Activated CD4-positive, alpha-beta memory T cell treated with anti-CD3 and anti-CD28 coated beads for 36 hours (primary cell): ENCODE data around the gene ZBTB7A. TPM values are rescaled to one million over a fixed set of nuclear protein-coding genes. Genes with fewer than 3 reads are reported as not detected.

Experiments used
- CTCF ChIA-PET: fragments of 350-600 bp; sonication (Branson Sonifier 250); formaldehyde crosslinking; loops from one replicate; lab custom pipeline; 2021; ENCODE audit warnings: antibody characterized with exemption, inconsistent platforms; lab: Charles Lee
- POLR2A ChIA-PET: fragments of 350-600 bp; sonication (Branson Sonifier 250); formaldehyde crosslinking; loops from one replicate; lab custom pipeline; 2021; ENCODE audit warnings: antibody characterized with exemption; lab: Charles Lee
- DNase-seq: peaks from one replicate; pipeline ENCODE4 v3.0.0-alpha.2; 2020
- H3K27ac Mint-ChIP-seq: one replicate; pipeline ENCODE4 v1.8.0; 2021; ENCODE audit warnings: mixed read lengths
- H3K27me3 Mint-ChIP-seq: one replicate; pipeline ENCODE4 v1.8.0; 2021; ENCODE audit warnings: mixed read lengths
- H3K36me3 Mint-ChIP-seq: one replicate; pipeline ENCODE4 v1.8.0; 2021; ENCODE audit warnings: mixed read lengths
- H3K4me1 Mint-ChIP-seq: one replicate; pipeline ENCODE4 v1.8.0; 2021; ENCODE audit warnings: low read depth, mixed read lengths
- H3K4me3 Mint-ChIP-seq: one replicate; pipeline ENCODE4 v1.8.0; 2021; ENCODE audit warnings: mild to moderate bottlenecking, mixed read lengths
- H3K9me3 Mint-ChIP-seq: one replicate; pipeline ENCODE4 v1.8.0; 2021; ENCODE audit warnings: mixed read lengths
- intact Hi-C: fragments of 100-400 bp; cut with micrococcal nuclease; formaldehyde crosslinking; loops from one replicate; pipeline ENCODE4 v1.15.1; 2023
- total RNA-seq, 2 experiments: library from RNA; stranded (reverse); gene quantifications; one replicate each; pipeline ENCODE4 v1.2.3, GENCODE V29; 2021

Gene ZBTB7A
- total RNA-seq, 2 experiments from 2014 or later = 31.0 to 32.5 TPM

DNA sequence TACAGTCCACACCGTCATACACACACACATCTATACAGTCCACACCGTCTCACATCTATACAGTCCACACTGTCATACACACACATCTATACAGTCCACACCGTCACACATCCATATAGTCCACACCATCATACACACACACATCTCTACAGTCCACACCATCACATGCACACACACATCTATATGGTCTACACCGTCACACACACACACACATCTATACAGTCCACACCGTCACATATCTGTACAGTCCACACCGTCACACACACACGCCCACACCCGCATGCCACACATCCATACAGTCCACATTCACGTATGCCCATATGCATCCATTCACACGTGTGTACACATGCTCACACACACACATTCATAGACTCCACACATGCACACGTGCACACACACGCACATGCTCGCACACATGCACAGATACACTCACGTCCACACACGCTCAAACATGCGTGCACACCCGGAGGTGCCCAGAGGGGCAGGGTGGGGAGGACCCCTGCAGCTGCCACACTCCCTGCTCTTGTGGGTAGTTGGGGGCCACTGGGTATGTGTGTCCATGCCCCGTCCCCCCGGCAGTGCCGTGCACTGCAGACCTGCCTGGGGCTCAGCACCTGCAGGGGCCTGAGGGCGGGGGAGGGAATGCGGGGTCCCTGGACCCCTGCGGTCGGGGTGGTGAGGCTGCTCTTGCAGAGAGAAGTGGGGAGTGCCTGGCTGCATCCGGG is 30.0 kb downstream of the ZBTB7A start:
- Mint-ChIP-seq H3K4me1 (no peaks in the 10 kb centered on the region), H3K36me3 (peaks cover 4% of the 10 kb centered on the region), H3K27me3 (no peaks in the 10 kb centered on the region), H3K4me3 (no peak overlapping the region), H3K27ac (no peak overlapping the region), H3K9me3 (no peaks in the 10 kb centered on the region)
- CTCF ChIA-PET = no interaction called here
- POLR2A ChIA-PET = no interaction called here
- DNase-seq = no peak
- intact Hi-C loops = no loop called here

DNA sequence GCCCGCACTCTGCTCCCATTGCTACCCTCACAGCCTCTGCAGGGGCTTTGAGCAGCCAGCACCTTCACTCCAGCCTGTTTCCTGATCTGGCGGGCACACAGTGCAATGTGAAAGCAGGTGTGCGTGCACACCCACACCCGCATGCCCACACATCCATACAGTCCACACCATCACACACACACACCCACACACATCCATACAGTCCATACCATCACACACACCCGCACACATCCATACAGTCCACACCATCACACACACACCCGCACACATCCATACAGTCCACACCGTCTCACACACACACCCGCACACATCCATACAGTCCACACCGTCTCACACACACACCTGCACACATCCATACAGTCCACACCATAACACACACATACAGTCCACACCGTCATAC is 31.1 kb downstream of the ZBTB7A start:
- Mint-ChIP-seq H3K4me3 (no peak overlapping the region), H3K27me3 (no peaks in the 10 kb centered on the region), H3K27ac (no peak overlapping the region), H3K4me1 (no peaks in the 10 kb centered on the region), H3K36me3 (peaks cover 5% of the 10 kb centered on the region), H3K9me3 (no peaks in the 10 kb centered on the region)
- intact Hi-C loops = no loop called here
- POLR2A ChIA-PET = no interaction called here
- CTCF ChIA-PET = no interaction called here
- no peak for DNase-seq

DNA sequence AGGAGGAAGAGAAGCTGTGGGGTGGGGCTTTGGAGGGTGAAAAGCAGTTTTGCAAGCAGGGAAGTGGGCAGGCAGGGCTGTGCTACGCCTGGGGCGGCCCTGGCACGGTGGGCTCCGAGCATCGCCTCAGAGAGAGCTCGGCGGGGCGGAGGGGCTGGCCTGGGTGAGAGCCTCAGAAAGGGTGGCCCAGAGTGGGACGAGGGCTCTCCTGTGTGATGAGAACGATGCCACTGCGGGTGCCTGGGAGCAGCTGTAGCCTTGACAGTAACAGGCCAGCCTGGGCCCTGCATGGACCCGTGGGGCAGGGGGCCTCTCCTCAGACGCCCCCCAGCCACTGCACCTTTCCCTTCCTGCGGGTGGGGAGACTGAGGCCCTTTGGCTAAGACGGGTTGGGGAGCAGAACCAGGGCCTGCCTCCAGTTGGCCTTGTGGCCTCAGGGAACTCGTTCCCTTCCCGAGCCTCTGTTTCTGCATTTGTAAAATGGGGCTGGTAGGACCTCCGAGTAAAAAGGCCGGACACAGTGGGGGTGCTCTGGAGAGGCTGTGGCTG is 31.6 kb downstream of the ZBTB7A start:
- H3K27me3 Mint-ChIP-seq = no peaks in the 10 kb centered on the region
- intact Hi-C loops = no loop called here
- ChIA-PET POLR2A (no interaction called here), CTCF (no interaction called here)
- no peak overlapping the region for H3K4me3 Mint-ChIP-seq
- H3K9me3 Mint-ChIP-seq = no peaks in the 10 kb centered on the region
- DNase-seq = no peak
- no peaks in the 10 kb centered on the region for H3K4me1 Mint-ChIP-seq
- no peak overlapping the region for H3K27ac Mint-ChIP-seq
- H3K36me3 Mint-ChIP-seq = peaks cover 5% of the 10 kb centered on the region

DNA sequence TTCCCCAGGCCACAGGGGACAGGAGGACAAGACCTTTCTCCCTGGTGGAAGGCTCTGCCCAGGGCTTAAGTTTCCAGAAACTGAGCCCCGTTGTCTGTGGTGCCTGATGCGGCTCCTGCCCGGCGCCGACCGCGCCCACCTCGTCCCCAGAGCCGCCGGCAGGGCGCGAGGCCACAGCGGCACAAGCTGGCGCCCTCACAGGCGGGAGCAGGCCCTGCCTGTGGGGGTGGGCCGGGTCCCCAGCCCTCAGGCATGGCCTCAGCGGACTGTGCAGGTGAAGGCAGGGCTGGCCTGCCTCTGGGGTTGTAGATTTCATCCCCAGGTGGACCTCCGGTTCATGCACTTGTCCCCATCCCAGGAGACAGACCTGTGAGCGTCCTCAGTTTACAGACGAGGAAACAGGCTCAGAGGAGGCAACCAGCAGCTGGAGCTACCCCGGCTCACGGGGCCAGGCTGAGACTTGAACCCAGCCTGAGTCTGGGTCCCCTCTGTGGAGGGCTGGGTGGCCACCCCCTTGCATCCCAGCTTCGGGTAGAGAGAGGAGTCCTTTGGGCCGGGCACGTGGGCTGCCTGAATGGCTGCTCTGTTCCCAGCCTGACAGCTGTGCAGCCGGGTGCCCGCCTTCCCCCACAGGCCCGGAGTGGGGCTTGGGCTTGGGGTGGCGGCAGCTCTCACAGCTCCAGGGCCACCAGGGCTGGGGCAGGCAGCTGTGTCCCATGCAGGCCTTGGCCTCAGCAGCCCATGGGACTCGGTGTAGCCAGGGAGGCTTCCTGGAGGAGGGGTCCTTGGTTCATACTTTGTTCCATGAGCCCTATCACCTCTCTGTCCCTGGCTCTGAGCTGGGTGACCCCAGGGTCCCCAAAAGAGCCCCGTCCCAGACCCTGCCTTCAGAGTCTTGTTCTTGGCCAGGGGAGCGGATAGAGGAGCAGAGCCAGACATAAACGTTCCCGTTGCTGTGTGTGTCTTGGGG is 32.4 kb downstream of the ZBTB7A start:
- Mint-ChIP-seq H3K4me3 (no peak overlapping the region), H3K9me3 (no peaks in the 10 kb centered on the region), H3K27ac (no peak overlapping the region), H3K4me1 (no peaks in the 10 kb centered on the region), H3K27me3 (no peaks in the 10 kb centered on the region), H3K36me3 (peaks cover 5% of the 10 kb centered on the region)
- CTCF ChIA-PET = interaction anchor here (0.5 kb wide), 1 partner anchor 106 kb away, joined by 3 read pairs; no protein-coding TSS in a partner anchor
- POLR2A ChIA-PET = no interaction called here
- DNase-seq = no peak
- intact Hi-C loops = no loop called here

DNA sequence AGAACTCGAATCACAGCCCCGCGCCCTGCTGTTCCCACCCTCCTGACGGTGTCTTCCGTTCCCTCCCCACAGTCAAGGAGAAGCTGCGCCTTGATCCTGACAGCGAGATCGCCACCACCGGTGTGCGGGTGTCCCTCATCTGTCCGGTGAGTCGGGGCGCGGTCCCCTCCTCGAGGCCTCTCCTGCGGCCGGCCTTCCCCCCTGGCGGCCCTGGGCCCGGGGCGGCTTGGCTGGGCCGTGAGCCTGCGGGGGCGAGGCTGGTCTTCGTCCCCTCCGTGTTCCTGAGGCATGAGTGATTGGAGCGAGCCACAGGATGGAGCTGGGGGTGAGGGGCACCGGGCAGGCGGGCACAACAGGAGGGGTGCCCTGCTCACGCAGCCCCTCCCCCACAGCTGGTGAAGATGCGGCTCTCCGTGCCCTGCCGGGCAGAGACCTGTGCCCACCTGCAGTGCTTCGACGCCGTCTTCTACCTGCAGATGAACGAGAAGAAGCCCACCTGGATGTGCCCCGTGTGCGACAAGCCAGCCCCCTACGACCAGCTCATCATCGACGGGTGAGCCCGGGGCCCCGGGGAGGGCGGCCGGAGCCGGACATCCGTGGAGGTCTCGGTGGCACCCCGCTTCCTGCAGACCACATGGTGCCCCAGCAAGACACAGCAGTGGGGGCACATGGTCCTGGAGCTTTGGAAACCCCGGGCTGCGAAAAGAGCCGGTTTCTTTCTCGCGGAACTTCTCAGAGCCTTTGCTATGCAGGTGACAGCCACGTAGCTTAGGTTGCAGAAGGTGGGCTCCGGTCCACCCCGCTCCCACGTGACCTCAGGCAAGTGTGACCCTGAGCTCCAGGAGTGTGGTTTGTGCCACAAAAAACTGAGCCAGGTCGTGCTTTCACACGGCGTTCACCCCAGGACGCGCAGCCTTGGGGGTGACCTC is 33.4 kb downstream of the ZBTB7A start:
- H3K27ac Mint-ChIP-seq = no peak overlapping the region
- POLR2A ChIA-PET = no interaction called here
- no peaks in the 10 kb centered on the region for H3K4me1 Mint-ChIP-seq
- DNase-seq = no peak
- intact Hi-C loops = no loop called here
- H3K36me3 Mint-ChIP-seq = peaks cover 5% of the 10 kb centered on the region
- CTCF ChIA-PET = no interaction called here
- H3K27me3 Mint-ChIP-seq = no peaks in the 10 kb centered on the region
- no peak overlapping the region for H3K4me3 Mint-ChIP-seq
- no peaks in the 10 kb centered on the region for H3K9me3 Mint-ChIP-seq

DNA sequence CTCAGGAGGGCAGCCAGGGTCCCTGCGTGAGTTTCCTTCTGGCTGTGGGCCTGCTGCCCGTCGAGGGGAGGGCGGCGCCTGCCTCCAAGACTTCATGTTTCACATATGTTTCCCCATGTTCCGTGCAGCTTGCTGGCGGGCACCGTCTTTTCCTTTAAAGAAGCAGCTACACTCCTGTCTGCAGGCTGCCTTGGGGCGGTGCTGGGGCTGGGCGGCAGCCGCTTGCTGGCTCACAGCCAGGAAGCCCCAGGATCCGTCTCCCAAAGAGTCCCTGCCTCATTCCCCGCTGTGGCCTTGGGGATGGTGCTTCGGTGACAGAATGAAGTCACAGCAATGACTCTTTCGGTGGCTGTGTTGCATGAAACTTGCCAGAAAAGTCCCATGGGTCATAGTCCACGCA is 34.3 kb downstream of the ZBTB7A start:
- CTCF ChIA-PET = no interaction called here
- H3K4me3 Mint-ChIP-seq = no peak overlapping the region
- H3K27ac Mint-ChIP-seq = no peak overlapping the region
- H3K4me1 Mint-ChIP-seq = no peaks in the 10 kb centered on the region
- POLR2A ChIA-PET = no interaction called here
- H3K9me3 Mint-ChIP-seq = no peaks in the 10 kb centered on the region
- intact Hi-C loops = no loop called here
- H3K36me3 Mint-ChIP-seq = peaks cover 5% of the 10 kb centered on the region
- no peaks in the 10 kb centered on the region for H3K27me3 Mint-ChIP-seq
- no peak for DNase-seq

DNA sequence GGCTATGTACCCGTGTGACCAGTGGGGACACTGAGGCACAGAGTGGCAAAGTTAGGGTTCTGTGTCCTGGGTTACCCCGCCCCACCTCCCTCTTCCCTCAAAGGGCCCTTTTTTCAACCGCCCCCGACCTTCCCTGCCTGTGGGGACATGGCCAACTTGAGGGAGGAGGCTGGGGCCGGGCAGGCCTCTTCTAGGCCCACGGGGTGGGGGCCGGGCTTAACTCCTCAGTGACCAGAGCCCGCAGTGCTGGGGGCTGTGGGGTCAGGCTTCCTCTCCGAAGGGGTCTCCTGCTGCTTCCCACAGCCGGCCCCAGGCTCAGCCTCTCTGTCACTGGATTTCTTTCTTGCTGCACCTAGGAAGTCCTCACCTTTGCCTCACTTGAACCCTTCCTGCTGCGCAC is 35.3 kb downstream of the ZBTB7A start:
- Mint-ChIP-seq H3K9me3 (no peaks in the 10 kb centered on the region), H3K36me3 (peaks cover 5% of the 10 kb centered on the region)
- CTCF ChIA-PET = no interaction called here

DNA sequence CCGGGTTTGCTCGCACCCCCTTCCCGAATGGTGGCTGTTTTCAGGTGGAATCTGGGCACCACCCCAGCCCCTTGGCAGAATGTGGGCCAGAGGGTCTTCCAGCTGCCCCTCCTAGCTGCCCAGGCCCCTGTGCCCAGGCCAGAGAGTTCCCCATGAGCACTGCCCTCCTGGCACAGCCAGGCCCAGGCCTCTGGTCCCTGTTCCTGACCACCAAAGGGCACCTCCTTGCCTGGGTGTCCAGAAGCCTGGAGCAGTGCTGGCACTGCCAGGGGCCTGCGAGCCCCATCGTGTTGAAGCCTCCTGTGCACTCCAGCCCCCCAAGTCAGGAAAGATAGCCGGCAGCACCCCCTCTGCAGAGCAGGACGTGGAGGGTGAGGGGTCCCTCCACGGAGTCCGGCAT is 35.7 kb downstream of the ZBTB7A start:
- intact Hi-C loops = no loop called here
- CTCF ChIA-PET = no interaction called here
- POLR2A ChIA-PET = no interaction called here
- Mint-ChIP-seq H3K36me3 (peaks cover 5% of the 10 kb centered on the region), H3K4me3 (no peak overlapping the region), H3K9me3 (no peaks in the 10 kb centered on the region), H3K27me3 (no peaks in the 10 kb centered on the region), H3K4me1 (no peaks in the 10 kb centered on the region), H3K27ac (no peak overlapping the region)
- DNase-seq = no peak

More for the DNA sequence above, 35.3 kb downstream of the ZBTB7A start:
- no peak for DNase-seq
- intact Hi-C loops = no loop called here
- Mint-ChIP-seq H3K27me3 (no peaks in the 10 kb centered on the region), H3K4me3 (no peak overlapping the region), H3K4me1 (no peaks in the 10 kb centered on the region), H3K27ac (no peak overlapping the region)
- POLR2A ChIA-PET = no interaction called here

DNA sequence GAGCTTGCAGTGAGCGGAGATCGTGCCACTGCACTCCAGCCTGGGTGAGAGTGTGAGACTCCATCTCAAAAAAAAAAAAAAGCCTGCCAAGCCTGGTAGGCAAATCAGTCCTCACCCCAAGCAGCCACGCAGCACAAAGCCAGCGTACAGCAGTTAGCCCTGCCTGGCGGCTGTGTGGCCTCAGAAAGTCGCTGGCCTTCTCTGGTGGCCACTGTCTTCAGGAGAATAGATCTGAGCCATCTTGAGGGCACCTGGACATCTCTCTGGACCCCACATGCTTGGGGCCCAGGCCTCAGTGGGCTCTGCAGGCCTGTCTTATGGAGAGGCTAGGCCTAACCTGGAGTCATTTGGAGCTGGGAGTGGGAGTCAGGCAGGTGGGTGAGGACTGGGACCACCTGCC is 36.1 kb downstream of the ZBTB7A start:
- H3K27me3 Mint-ChIP-seq = no peaks in the 10 kb centered on the region
- intact Hi-C loops = no loop called here
- no peaks in the 10 kb centered on the region for H3K4me1 Mint-ChIP-seq
- H3K4me3 Mint-ChIP-seq = no peak overlapping the region
- no peaks in the 10 kb centered on the region for H3K9me3 Mint-ChIP-seq
- CTCF ChIA-PET = no interaction called here
- no peak for DNase-seq
- POLR2A ChIA-PET = no interaction called here
- H3K36me3 Mint-ChIP-seq = peaks cover 6% of the 10 kb centered on the region
- no peak overlapping the region for H3K27ac Mint-ChIP-seq

DNA sequence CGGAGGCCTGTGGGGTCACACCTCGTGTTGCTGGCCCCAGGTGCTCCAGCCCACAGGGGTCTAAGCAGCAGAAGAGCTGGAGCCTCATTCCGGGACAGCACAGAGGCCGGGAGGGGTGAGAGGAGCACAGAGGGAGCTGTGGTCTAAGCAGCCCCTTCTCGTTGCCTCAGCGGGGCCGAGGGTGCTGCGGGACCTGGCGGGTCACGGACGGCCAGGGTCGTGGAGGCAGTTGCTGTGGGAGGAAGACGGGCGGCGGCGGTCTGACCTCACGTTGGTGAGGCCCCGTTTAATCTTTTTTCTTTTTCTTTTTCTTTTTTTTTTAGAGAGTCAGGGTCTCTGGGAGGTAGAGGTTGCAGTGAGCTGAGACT is 37.5 kb downstream of the ZBTB7A start:
- Mint-ChIP-seq H3K4me1 (no peaks in the 10 kb centered on the region), H3K27me3 (no peaks in the 10 kb centered on the region)

DNA sequence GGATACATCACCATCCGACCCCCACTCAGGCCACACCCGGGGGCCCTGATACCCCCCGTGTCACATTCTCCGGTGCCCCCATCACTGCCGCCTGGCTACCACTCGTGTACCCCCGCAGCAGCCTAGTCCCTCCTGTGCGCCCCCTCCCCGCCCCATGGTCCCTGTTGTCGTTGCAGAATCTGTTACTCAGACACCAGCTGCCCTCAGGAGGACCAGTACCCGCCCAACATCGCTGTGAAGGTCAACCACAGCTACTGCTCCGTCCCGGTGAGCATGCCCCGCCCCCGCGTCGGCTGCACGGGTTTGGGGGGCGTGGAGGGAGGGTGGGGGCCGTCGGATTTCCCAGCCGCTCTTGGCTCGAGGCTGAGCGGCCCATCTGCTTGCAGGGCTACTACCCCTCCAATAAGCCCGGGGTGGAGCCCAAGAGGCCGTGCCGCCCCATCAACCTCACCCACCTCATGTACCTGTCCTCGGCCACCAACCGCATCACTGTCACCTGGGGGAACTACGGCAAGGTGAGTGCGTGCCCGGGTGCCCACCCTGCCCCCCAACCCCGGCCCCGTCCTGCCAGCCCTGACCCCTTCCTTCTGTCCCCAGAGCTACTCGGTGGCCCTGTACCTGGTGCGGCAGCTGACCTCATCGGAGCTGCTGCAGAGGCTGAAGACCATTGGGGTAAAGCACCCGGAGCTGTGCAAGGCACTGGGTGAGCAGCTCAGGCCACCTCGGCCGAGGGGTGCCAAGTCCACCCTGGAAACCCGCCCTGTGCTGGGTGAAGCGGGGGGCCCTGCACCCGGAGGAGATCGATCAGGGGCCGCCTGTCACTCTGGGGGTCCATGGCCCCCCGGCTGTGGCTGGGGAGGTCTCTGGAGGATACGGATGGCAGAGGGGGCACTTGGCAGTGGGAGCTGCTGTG is 38.1 kb downstream of the ZBTB7A start:
- POLR2A ChIA-PET = no interaction called here

More for the DNA sequence above, 37.5 kb downstream of the ZBTB7A start:
- CTCF ChIA-PET = no interaction called here
- H3K9me3 Mint-ChIP-seq = no peaks in the 10 kb centered on the region
- POLR2A ChIA-PET = no interaction called here
- intact Hi-C loops = no loop called here
- H3K36me3 Mint-ChIP-seq = peaks cover 2% of the 10 kb centered on the region
- no peak for DNase-seq
- no peak overlapping the region for H3K27ac Mint-ChIP-seq
- H3K4me3 Mint-ChIP-seq = no peak overlapping the region

More for the DNA sequence above, 38.1 kb downstream of the ZBTB7A start:
- no peak for DNase-seq
- CTCF ChIA-PET = interaction anchor here (1.0 kb wide), 1 partner anchor 112 kb away, joined by 6 read pairs; no protein-coding TSS in a partner anchor
- no peaks in the 10 kb centered on the region for H3K27me3 Mint-ChIP-seq
- H3K9me3 Mint-ChIP-seq = no peaks in the 10 kb centered on the region
- intact Hi-C loops = no loop called here
- H3K4me3 Mint-ChIP-seq = no peak overlapping the region
- H3K27ac Mint-ChIP-seq = no peak overlapping the region
- H3K4me1 Mint-ChIP-seq = no peaks in the 10 kb centered on the region
- H3K36me3 Mint-ChIP-seq = peaks cover 2% of the 10 kb centered on the region
